ENCODE results near the gene LRMDA. TPM values are rescaled to one million over a fixed set of nuclear protein-coding genes. Genes with fewer than 3 reads are reported as not detected.

The LRMDA gene
- polyA plus RNA-seq, 1 donor (not counting 4 experiments of a cell fraction or from before 2014, with no cell fraction given), result not detected

- no peaks in the 10 kb centered on the region for H4K20me1 ChIP-seq (ENCODE audit: control insufficient read depth, extremely low read depth, insufficient read depth, low read length)
- no peak for FAIRE-seq
- no peaks in the 10 kb centered on the region for H3K9me1 ChIP-seq (ENCODE audit: control insufficient read depth, extremely low read depth, insufficient read depth, low read length)
- no peaks in the 10 kb centered on the region for H3K36me3 ChIP-seq (ENCODE audit: control insufficient read depth in 2 of 2, extremely low read depth in 1 of 2, insufficient read depth in 2 of 2, low read length in 2 of 2)
- no peaks in the 10 kb centered on the region for H3K4me1 ChIP-seq (ENCODE audit: control insufficient read depth, extremely low read depth, insufficient read depth, low read length)
- H3K4me2 ChIP-seq (ENCODE audit: control insufficient read depth, extremely low read depth, insufficient read depth, low read depth, low read length), result no peak overlapping the region
- H3K9me3 ChIP-seq (ENCODE audit: control insufficient read depth, low read depth, low read length), result no peaks in the 10 kb centered on the region
- TF ChIP-seq CTCF (optimal IDR thresholded peaks at IDR 0.05 in 1 of 3, IDR thresholded peaks at IDR 0.05 in 1 of 3, conservative IDR thresholded peaks at IDR 0.05 in 1 of 3; ENCODE audit: extremely low read depth in 1 of 3, insufficient read depth in 2 of 3, low read length in 3 of 3), result no peak
- no peak for TF ChIP-seq EZH2 (IDR thresholded peaks at IDR 0.05; ENCODE audit: low read length)
- no peak for DNase-seq (ENCODE audit: low read depth, low spot score)
- dilution Hi-C loops (cut with MboI; ENCODE audit: extremely low pct_ligation_motif_present, low sequenced_read_pairs), result no loop called here
- no peak overlapping the region for H3K27ac ChIP-seq (ENCODE audit: control insufficient read depth, insufficient read depth, low read length)
- peaks cover 5% of the 10 kb centered on the region for H3K27me3 ChIP-seq (ENCODE audit: control insufficient read depth, extremely low read depth, insufficient read depth, low read length)
- H3K4me3 ChIP-seq (ENCODE audit: control insufficient read depth in 2 of 3, extremely low read depth in 1 of 3, insufficient read depth in 2 of 3, low read depth in 1 of 3, low read length in 3 of 3), result no peak overlapping the region
- H2AFZ ChIP-seq (ENCODE audit: control insufficient read depth, low read length), result no peak overlapping the region
- no peaks in the 10 kb centered on the region for H3K79me2 ChIP-seq (ENCODE audit: control insufficient read depth, insufficient read depth, low read length)
- no peak overlapping the region for H3K9ac ChIP-seq (ENCODE audit: control insufficient read depth, extremely low read depth, insufficient read depth, low read length)
Observed at GRCh38 chr10:75925999-75926398, 494.6 kb downstream of the LRMDA start.

GRCh38 chr10:75926763-75927162 lies 495.3 kb downstream of the LRMDA start:
- Histone ChIP-seq H3K9me1 (ENCODE audit: control insufficient read depth, extremely low read depth, insufficient read depth, low read length) (no peaks in the 10 kb centered on the region), H3K27me3 (ENCODE audit: control insufficient read depth, extremely low read depth, insufficient read depth, low read length) (peaks cover 5% of the 10 kb centered on the region), H3K4me3 (ENCODE audit: control insufficient read depth in 2 of 3, extremely low read depth in 1 of 3, insufficient read depth in 2 of 3, low read depth in 1 of 3, low read length in 3 of 3) (no peak overlapping the region), H2AFZ (ENCODE audit: control insufficient read depth, low read length) (no peak overlapping the region), H3K4me1 (ENCODE audit: control insufficient read depth, extremely low read depth, insufficient read depth, low read length) (no peaks in the 10 kb centered on the region), H3K79me2 (ENCODE audit: control insufficient read depth, insufficient read depth, low read length) (no peaks in the 10 kb centered on the region), H3K9ac (ENCODE audit: control insufficient read depth, extremely low read depth, insufficient read depth, low read length) (no peak overlapping the region), H3K4me2 (ENCODE audit: control insufficient read depth, extremely low read depth, insufficient read depth, low read depth, low read length) (no peak overlapping the region), H4K20me1 (ENCODE audit: control insufficient read depth, extremely low read depth, insufficient read depth, low read length) (no peaks in the 10 kb centered on the region), H3K9me3 (ENCODE audit: control insufficient read depth, low read depth, low read length) (no peaks in the 10 kb centered on the region), H3K27ac (ENCODE audit: control insufficient read depth, insufficient read depth, low read length) (no peak overlapping the region), H3K36me3 (ENCODE audit: control insufficient read depth in 2 of 2, extremely low read depth in 1 of 2, insufficient read depth in 2 of 2, low read length in 2 of 2) (no peaks in the 10 kb centered on the region)
- dilution Hi-C loops (cut with MboI; ENCODE audit: extremely low pct_ligation_motif_present, low sequenced_read_pairs), result no loop called here
- TF ChIP-seq CTCF (optimal IDR thresholded peaks at IDR 0.05 in 1 of 3, IDR thresholded peaks at IDR 0.05 in 1 of 3, conservative IDR thresholded peaks at IDR 0.05 in 1 of 3; ENCODE audit: extremely low read depth in 1 of 3, insufficient read depth in 2 of 3, low read length in 3 of 3) (peak in 1 of 3 experiments; percentile 72), EZH2 (IDR thresholded peaks at IDR 0.05; ENCODE audit: low read length) (no peak)
- DNase-seq (ENCODE audit: low read depth, low spot score) (no peak), FAIRE-seq (no peak)

Measured in keratinocyte (primary cell).